NOMO-1 treated with DMSO at 0.1 percent for 48 hours (cell line): ENCODE measurements around the gene MAGEC3.
"Not testable (repeated sequence)": the region's sequence is repeated elsewhere in the genome, so short reads cannot be mapped to it uniquely, and the experiment has no call there.

ENCODE experiments used
- DNase-seq: peaks from one replicate; lab custom pipeline; 2025; ENCODE audit not compliant: unreplicated experiment; lab: John Stamatoyannopoulos, UW

Gene MAGEC3, protein sequence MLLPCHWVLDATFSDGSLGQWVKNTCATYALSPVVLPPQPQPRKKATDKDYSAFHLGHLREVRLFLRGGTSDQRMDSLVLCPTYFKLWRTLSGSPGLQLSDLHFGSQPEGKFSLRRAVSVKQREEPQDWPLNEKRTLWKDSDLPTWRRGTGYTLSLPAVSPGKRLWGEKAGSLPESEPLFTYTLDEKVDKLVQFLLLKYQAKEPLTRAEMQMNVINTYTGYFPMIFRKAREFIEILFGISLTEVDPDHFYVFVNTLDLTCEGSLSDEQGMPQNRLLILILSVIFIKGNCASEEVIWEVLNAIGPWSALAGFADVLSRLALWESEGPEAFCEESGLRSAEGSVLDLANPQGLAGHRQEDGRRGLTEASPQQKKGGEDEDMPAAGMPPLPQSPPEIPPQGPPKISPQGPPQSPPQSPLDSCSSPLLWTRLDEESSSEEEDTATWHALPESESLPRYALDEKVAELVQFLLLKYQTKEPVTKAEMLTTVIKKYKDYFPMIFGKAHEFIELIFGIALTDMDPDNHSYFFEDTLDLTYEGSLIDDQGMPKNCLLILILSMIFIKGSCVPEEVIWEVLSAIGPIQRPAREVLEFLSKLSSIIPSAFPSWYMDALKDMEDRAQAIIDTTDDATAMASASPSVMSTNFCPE

GRCh38 chrX:141838016-141838415 is at the start of gene MAGEC3:
Gene MAGEC3, plus strand, starts transcription at chrX:141838316. Its CDS starts 0 bp downstream, at chrX:141838316.
- DNase-seq: no peak

DNA sequence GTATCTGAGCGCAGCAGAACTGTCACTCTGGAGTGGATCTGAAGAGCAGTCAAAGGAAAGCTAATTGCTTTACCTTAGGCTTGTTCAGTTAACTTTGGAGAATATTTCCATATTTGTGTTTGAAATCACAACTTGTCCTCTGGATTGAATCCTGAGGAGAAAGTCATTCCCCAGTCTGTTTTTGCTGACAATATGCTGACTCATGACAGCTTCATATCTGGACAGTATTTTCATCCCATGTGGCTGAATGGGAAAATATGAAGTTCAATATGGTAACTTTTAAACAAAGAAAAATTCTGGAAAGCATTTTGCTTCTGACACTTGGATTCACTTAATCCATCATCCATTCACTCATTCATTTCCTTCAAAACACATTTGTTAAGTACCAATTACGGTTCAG is 46.3 kb upstream of the MAGEC3 start:
- no peak for DNase-seq

- no peak for DNase-seq
Measured at GRCh38 chrX:141811438-141811837, 26.7 kb upstream of the MAGEC3 start.

GRCh38 chrX:141814213-141814857 is 23.8 kb upstream of the MAGEC3 start:
- no peak for DNase-seq

- DNase-seq: no peak
Measured at GRCh38 chrX:141815904-141816303, 22.2 kb upstream of the MAGEC3 start.

DNA sequence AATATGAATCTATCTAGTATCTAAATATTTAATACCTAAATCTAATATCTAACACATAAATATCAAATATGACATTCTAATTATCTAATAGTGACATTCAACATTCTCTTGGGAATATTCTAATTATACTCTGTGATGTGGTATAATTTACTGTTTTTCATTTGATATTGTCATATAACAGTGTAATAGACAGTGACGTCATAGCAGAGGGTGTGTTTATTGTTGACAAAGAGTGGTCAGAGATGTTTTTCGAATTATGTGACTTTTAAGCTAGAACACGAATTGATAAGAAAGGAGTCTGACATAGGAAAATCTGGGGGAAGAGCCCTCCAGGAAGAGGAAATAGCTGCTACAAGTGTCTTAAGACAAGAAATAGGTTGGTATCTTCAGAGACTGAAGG is 5.9 kb upstream of the MAGEC3 start:
- DNase-seq: no peak

- DNase-seq: no peak
Measured at GRCh38 chrX:141839856-141840255, 1.7 kb downstream of the MAGEC3 start.

DNA sequence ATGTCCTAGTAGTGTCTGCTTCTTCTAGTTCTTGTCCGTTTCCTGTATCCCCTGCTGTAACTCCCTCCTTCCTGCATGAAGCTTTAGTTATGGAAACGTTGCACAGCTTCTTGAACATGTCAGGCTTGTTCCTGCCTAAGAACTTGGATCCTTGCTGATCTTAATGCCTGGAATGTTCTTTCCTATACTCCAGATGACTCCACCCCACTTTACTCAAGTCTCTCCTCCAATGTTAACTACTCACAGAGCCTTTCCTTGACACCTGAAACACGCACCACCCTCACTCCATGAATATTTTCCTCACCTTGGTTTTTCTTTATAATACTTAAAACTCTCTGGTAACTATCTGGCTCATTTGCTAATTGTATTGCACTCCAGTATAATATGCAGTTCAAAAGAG is 19.4 kb downstream of the MAGEC3 start:
- DNase-seq: no peak

- DNase-seq: no peak
Measured at GRCh38 chrX:141879616-141880015, 41.5 kb downstream of the MAGEC3 start.

- DNase-seq: not testable (repeated sequence)
Measured at GRCh38 chrX:141888811-141889210, 50.7 kb downstream of the MAGEC3 start.

DNA sequence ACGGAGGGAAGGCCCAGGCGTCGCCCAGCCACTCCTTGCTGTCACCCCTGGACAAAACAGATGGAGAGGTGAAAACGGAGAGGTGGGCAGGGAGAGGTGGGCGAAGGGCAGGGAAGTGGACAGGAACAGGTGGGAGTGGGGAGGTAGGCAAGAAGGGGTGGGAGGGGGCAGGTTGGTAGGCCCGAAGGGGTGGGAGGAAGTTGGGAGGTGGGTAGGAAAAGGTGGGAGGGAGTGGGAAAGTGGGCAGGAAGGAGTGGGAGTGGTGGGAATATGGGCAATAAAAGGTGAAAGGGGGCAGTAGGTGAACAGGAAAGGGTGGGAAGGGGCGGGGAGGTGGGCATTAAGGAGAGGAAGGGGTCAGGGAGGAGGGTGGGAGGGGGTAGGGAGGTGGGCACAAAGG is 56.6 kb downstream of the MAGEC3 start:
- DNase-seq: no peak

DNA sequence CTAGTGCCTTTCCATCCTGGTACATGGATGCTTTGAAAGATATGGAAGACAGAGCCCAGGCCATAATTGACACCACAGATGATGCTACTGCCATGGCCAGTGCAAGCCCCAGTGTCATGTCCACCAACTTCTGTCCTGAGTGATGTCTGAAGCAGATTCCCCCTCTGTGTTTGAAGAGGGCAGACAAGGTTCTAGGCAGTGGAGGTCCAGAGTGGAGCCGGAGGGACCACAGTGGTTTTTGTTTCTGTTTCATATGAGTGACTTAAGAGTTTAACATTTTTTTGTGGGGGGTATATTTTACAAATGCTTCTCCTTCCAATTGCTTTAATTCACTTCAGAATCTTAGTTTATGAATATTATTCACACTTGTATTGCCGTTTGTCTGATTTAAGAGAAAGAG is 59.6 kb downstream of the MAGEC3 start:
- DNase-seq: no peak

DNA sequence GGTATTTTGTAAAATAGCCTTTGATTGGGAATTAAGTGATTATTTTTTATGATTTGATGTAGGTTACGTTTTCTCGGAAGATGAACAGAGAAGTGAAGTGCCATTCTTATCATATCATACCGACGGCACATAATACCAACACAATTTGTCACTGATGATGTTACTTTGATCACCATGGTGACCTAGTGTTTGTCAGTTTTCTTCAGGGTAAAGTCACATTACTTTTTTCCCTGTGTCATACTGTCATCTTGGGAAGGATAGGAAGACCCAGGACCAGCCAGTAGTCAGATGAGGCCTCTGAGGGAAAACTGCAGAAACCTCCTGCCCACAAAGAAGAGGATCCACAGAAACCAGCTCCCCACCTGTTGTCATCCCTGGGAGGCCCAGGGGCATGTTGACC is 64.2 kb downstream of the MAGEC3 start:
- no peak for DNase-seq

- no peak for DNase-seq
Measured at GRCh38 chrX:141903400-141904155, 65.5 kb downstream of the MAGEC3 start, which contains the start of gene MAGEC1. Gene MAGEC1, plus strand, starts transcription at chrX:141903894. Its CDS starts 1,179 bp downstream, at chrX:141905073.

DNA sequence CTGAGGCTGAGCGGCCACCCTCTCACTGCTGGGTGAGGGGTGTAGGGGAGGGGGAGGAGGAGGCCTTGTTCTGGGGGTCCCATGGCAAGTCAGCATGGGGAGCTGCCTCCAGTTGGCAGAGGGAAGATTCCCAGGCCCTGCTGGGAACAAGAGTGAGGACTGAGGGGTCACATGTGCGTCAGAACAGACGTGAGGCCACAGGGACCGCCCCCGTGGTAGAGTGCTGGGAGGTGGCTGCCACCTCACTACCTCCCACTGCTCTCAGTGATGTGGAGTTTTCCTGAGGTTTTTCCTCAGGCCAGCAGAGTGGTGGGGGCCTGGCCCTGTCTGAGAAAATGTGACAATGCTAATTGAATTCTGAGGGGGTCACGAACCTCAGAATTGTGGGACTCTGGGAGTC is 66.1 kb downstream of the MAGEC3 start:
- DNase-seq: no peak

GRCh38 chrX:141917801-141918200 is 79.7 kb downstream of the MAGEC3 start:
- DNase-seq: no peak

- DNase-seq: no peak
Measured at GRCh38 chrX:141924293-141924692, 86.2 kb downstream of the MAGEC3 start.

GRCh38 chrX:141928432-141928831 is 90.3 kb downstream of the MAGEC3 start:
- DNase-seq: no peak

DNA sequence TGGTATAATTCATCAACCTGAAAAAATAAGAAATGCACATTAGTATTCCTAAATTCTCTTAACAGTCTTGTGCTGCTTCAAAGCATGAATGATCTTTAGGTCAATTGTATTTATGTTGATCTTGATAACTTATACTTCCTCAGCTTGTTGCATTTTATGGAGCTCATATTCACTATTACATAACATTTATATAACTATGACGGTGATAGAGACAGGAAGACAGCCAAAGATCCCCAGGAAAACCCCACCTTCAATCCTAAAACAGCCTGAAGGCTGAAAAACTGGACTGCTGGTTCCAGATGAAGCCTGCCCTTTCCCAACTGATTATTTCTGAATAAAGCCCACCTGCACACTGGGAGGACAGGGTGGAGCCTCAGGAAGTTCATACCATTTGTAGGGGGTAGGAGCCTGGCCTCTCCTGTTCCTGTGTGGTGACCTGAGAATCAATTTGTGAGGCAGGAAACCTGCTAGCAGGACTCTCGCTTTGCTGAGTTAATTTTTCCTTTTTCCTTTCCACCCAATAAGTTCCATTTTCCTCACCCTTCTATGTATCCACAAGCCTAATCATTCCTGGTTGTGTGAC is 96.0 kb downstream of the MAGEC3 start:
- DNase-seq: no peak

DNA sequence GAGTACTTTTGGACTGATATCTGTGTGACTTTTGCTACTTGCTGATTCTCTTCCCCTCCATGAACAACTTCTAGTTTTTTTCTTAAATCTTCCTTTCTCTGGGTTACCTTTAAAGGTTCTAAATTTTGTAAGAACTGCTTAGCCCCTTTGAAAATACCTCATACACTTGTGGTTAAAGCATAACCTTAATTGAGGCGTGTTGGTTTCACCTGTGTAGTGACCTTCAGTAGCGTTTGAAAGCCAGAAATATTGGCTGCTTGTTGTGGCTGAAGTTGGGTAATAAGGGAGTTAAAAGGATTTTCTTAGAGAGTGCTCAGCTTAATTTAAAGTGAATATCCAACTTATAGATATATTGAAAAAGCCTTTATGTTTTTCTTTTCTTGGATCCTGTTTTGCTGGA is 97.5 kb downstream of the MAGEC3 start:
- no peak for DNase-seq

DNA sequence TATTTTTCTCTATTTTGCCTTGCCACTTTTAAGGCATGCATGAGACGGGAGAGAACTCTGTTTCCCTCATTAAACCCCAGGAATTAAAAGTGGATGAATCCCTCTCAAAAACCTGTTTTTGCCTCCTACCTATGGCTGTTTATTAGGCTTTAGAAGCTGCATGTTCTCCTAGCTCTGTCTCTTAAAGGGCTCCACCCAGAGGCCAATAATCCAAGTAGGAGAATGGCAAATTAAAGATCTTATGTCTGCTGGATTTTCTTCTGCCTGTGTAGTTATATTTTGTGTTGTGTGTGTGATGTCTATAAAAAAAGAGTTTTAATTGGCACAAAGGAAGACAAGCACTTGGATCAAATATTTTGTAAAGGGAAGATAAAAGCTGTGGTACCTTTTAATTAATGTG is 98.0 kb downstream of the MAGEC3 start:
- no peak for DNase-seq
